Left lung (tissue), 10 donors: Measurements from ENCODE around the gene CACNA1A. TPM values are rescaled to one million over a fixed set of nuclear protein-coding genes. Genes with fewer than 3 reads are reported as not detected.
"Not testable (repeated sequence)": the region's sequence is repeated elsewhere in the genome, so short reads cannot be mapped to it uniquely, and the experiment has no call there.

Experiments
- ATAC-seq: fragments of 200-7000 bp; cut with Tn5 transposase; one replicate; pipeline ENCODE4 v1.9.1; 2020; ENCODE audit warnings: moderate library complexity
- DNase-seq, 4 donors: peaks; one replicate each; pipeline ENCODE4 v3.0.0-alpha.2; 2013 to 2020
- H3K27ac ChIP-seq, 2 donors: fragments of 200-600 bp; sonication (generic) in 1 of 2; one replicate each; pipeline versions ENCODE4 v1.5.0 to v1.8.0; 2020 to 2021
- H3K27me3 ChIP-seq, 2 donors: fragments of 200-600 bp; sonication (generic) in 1 of 2; one replicate each; pipeline versions ENCODE4 v1.5.0 to v1.8.0; 2020 to 2021
- H3K36me3 ChIP-seq, 2 donors: fragments of 200-600 bp; sonication (generic) in 1 of 2; one replicate each; pipeline versions ENCODE4 v1.5.0 to v1.8.0; 2020 to 2021
- H3K4me1 ChIP-seq, 2 donors: fragments of 200-600 bp; one replicate each; pipeline ENCODE4 v1.8.0; 2021
- H3K4me3 ChIP-seq, 2 donors: fragments of 200-600 bp; sonication (generic) in 1 of 2; one replicate each; pipeline versions ENCODE4 v1.5.0 to v1.8.0; 2020 to 2021; ENCODE audit warnings: mild to moderate bottlenecking in 1 of 2
- H3K9me3 ChIP-seq, 2 donors: fragments of 200-600 bp; sonication (generic) in 1 of 2; one replicate each; pipeline versions ENCODE4 v1.5.0 to v1.8.0; 2020 to 2021
- CTCF ChIP-seq, 2 donors: fragments of 200-600 bp; sonication (generic) in 1 of 2; IDR thresholded peaks; one replicate each; pipeline versions ENCODE4 v1.5.0 to v1.8.0; 2021; ENCODE audit warnings: antibody characterized with exemption in 2 of 2
- intact Hi-C, 2 donors: fragments of 100-400 bp; cut with DNase I; formaldehyde crosslinking; loops; one replicate each; pipeline versions ENCODE4 v1.11.2 to v1.14.2; 2022
- polyA plus RNA-seq, 6 donors: library from polyadenylated mRNA; unstranded; fragments of 120-200 nt; gene quantifications; one replicate each; pipeline ENCODE4 v1.2.1, GENCODE V29; 2013; ENCODE audit not compliant: insufficient read length in 6 of 6
- total RNA-seq, 2 donors: library from RNA; stranded (reverse); fragmentation: NEBNext Ultra II Directional; extraction: Animal tissue kit (Norgen Biotek cat#: 25700); gene quantifications; one replicate each; pipeline ENCODE4 v1.2.1, GENCODE V29; 2021
- donor health status: DM: no; HTN: yes; CAD: no.
- donor health status: DM: no; HTN: no; CAD: no.

The CACNA1A gene
- total and polyA plus RNA-seq, 8 donors: 0.20 to 5.4 (median 3.9) TPM

- H3K36me3 ChIP-seq: no peaks in the 10 kb centered on the region
- ATAC-seq: no peak
- no peak for TF ChIP-seq CTCF (IDR thresholded peaks at IDR 0.05)
- peaks cover 0 to 3% of the 10 kb centered on the region in 2 donors for H3K4me1 ChIP-seq
- intact Hi-C loops: loop anchor here in 1 of 2 donors (10.0 kb wide), 2 partner anchors 72 to 292 kb away; no protein-coding TSS in a partner anchor
- DNase-seq: no peak
- H3K27me3 ChIP-seq: no peaks in the 10 kb centered on the region
- H3K27ac ChIP-seq: no peak overlapping the region
- peaks cover 0 to 7% of the 10 kb centered on the region in 2 donors for H3K9me3 ChIP-seq
- no peak overlapping the region for H3K4me3 ChIP-seq
Observed at GRCh38 chr19:13267131-13267530, 239.1 kb downstream of the CACNA1A start.

DNA sequence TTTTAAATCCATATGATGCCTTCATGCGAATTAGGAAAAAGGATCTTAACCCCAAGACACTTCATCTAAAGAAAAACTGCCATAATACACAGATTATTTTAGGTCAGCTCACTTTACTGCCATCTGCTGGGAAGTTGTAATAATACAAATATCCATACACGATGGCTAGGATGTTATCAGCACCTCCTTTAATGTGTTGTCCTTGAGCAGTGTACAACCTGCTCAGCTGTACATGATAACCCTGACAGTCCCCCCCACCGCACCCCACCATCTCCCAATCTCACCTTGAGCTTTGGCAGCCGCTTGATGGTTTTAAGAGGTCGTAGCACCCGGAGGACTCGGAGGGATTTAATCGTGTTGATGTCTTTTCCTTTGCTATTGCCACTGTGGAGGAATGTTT lies 243.8 kb downstream of the CACNA1A start:
- Histone ChIP-seq H3K27me3 (peaks cover 0 to 11% of the 10 kb centered on the region in 2 donors), H3K27ac (no peak overlapping the region), H3K4me1 (peaks cover 0 to 10% of the 10 kb centered on the region in 2 donors), H3K9me3 (no peaks in the 10 kb centered on the region), H3K36me3 (no peaks in the 10 kb centered on the region), H3K4me3 (no peak overlapping the region)
- ATAC-seq (peak; percentile 82), DNase-seq (peak in 2 of 4 donors; percentile 46 to 67)
- peak; percentile 47 to 55 for TF ChIP-seq CTCF (IDR thresholded peaks at IDR 0.05)
- intact Hi-C loops: loop anchor here in 1 of 2 donors (10.0 kb wide), 2 partner anchors 68 to 288 kb away; no protein-coding TSS in a partner anchor

DNA sequence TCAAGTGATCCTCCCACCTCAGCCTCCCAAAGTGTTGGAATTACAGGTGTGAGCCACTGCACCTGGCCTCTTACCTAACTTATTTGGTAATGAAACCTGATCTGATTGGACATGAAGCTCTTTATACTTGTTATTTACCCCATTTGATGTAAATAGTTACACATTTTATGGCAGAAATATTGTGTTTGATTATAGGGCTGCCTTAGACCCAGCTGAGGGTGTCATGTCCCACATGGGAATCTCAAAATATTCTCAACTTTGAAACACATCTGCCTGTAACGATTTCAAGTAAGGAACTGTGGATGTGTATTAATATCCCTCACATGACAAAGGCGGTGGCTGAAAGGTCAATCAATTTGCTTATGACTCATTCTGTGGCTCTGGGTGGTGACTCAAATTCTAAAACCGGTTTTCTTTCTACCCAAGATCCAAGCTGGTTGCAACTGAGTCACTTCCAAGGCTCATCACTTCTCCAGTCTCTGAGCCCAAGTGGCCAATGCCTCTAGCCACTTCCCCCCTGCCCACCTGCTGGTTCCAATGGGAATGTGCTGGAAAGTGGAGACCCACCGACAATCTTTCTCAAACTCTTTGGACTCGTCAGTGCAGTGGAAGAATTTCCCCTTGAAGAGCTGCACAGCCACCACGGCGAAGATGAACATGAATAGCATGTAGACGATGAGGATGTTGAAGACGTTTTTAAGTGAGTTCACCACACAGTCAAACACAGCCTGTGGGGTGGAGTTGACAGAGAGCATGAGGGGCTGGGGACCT lies 245.2 kb downstream of the CACNA1A start:
- intact Hi-C loops: loop anchor here in 1 of 2 donors (10.0 kb wide), 2 partner anchors 66 to 286 kb away; no protein-coding TSS in a partner anchor
- H3K4me1 ChIP-seq: peaks cover 0 to 10% of the 10 kb centered on the region in 2 donors
- no peaks in the 10 kb centered on the region for H3K9me3 ChIP-seq
- no peak for TF ChIP-seq CTCF (IDR thresholded peaks at IDR 0.05)
- no peaks in the 10 kb centered on the region for H3K36me3 ChIP-seq
- H3K27ac ChIP-seq: peak overlapping the region in 1 of 2 donors; percentile 26
- no peak for DNase-seq
- ATAC-seq: peak; percentile 73
- no peak overlapping the region for H3K4me3 ChIP-seq
- H3K27me3 ChIP-seq: peaks cover 0 to 13% of the 10 kb centered on the region in 2 donors

- H3K36me3 ChIP-seq: no peaks in the 10 kb centered on the region
- no peak for DNase-seq
- no peak overlapping the region for H3K27ac ChIP-seq
- intact Hi-C loops: no loop called here
- no peak for TF ChIP-seq CTCF (IDR thresholded peaks at IDR 0.05)
- H3K4me1 ChIP-seq: peaks cover 0 to 6% of the 10 kb centered on the region in 2 donors
- peaks cover 0 to 31% of the 10 kb centered on the region in 2 donors for H3K27me3 ChIP-seq
- H3K9me3 ChIP-seq: no peaks in the 10 kb centered on the region
- no peak for ATAC-seq
- H3K4me3 ChIP-seq: no peak overlapping the region
Observed at GRCh38 chr19:13256918-13257317, 249.4 kb downstream of the CACNA1A start.

DNA sequence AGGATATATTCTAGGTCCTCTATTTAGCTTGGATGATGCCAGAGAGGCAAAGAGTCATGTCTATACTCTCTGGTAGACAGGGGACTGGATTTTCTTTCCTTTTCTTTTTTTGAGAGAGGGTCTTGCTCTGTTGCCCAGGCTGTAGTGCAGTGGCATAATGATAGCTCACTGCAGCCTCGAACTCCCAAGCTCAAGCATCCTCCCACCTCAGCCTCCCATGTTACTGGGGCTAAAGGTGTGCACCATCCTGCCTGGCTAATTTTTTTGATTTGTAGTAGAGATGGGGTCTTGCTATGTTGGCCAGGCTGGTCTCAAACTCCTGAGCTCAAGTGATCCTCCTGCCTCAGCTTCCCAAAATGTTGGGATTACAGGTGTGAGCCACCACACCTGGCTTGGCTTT lies 249.9 kb downstream of the CACNA1A start:
- intact Hi-C loops, H3K36me3 ChIP-seq, DNase-seq, H3K4me1 ChIP-seq, H3K9me3 ChIP-seq, H3K27ac ChIP-seq, ATAC-seq, H3K4me3 ChIP-seq: not testable (repeated sequence)
- H3K27me3 ChIP-seq: peaks cover 0 to 31% of the 10 kb centered on the region in 2 donors
